H1 (cell line): Measurements from ENCODE around the gene ARID4A.

Experiments used
- ATF3 ChIP-seq: IDR thresholded peaks from 2 replicates; pipeline ENCODE4 v1.6.1; 2011; ENCODE audit warnings: low read depth, mild to moderate bottlenecking, low read length; ENCODE audit not compliant: insufficient read depth
- CTCF ChIP-seq, 3 experiments: IDR thresholded peaks; 1 replicate in 2 of 3; 2 replicates in 1 of 3; pipeline versions ENCODE4 v1.5.1 to v1.6.1; 2011; ENCODE audit warnings: low read length in 3 of 3, mild to moderate bottlenecking in 3 of 3, inconsistent platforms in 2 of 3, low read depth in 1 of 3, moderate library complexity in 1 of 3; ENCODE audit not compliant: insufficient read depth in 1 of 3; ENCODE audit errors: control extremely low read depth in 1 of 3
- EP300 ChIP-seq, 2 experiments: IDR thresholded peaks; 1 replicate in 1 of 2; 2 replicates in 1 of 2; pipeline ENCODE4 v1.6.1; 2011 to 2012; ENCODE audit warnings: low read depth in 2 of 2, low read length in 2 of 2, mild to moderate bottlenecking in 2 of 2, borderline replicate concordance in 1 of 2, inconsistent platforms in 1 of 2, moderate library complexity in 1 of 2
- EZH2 ChIP-seq: fragments of 200-600 bp; sonication (generic); IDR thresholded peaks from 2 replicates; pipeline ENCODE4 v1.7.1; 2012; ENCODE audit warnings: low read depth, mild to moderate bottlenecking, moderate library complexity, low read length, inconsistent platforms; ENCODE audit not compliant: severe bottlenecking
- GABPA ChIP-seq: IDR thresholded peaks from 2 replicates; pipeline ENCODE4 v1.6.1; 2011; ENCODE audit warnings: mild to moderate bottlenecking, low read length, moderate library complexity, borderline replicate concordance; ENCODE audit not compliant: insufficient read depth
- JUND ChIP-seq: IDR thresholded peaks from 2 replicates; pipeline ENCODE4 v1.6.1; 2011; ENCODE audit warnings: mild to moderate bottlenecking, improper control_type of control experiment, low read length
- NRF1 ChIP-seq: IDR thresholded peaks from 2 replicates; pipeline ENCODE4 v1.6.1; 2011; ENCODE audit warnings: mild to moderate bottlenecking, low read depth, low read length, improper control_type of control experiment
- POLR2A ChIP-seq, 2 experiments: IDR thresholded peaks; 1 replicate in 1 of 2; 2 replicates in 1 of 2; pipeline ENCODE4 v1.6.1; 2011; ENCODE audit warnings: low read depth in 2 of 2, low read length in 2 of 2, mild to moderate bottlenecking in 2 of 2; ENCODE audit errors: control extremely low read depth in 1 of 2
- RAD21 ChIP-seq, 2 experiments: IDR thresholded peaks in 1 of 2; conservative IDR thresholded peaks in 1 of 2; 2 replicates each; pipeline ENCODE4 v1.6.1; 2011; ENCODE audit warnings: low read depth in 2 of 2, low read length in 2 of 2, improper control_type of control experiment in 1 of 2, inconsistent platforms in 1 of 2, mild to moderate bottlenecking in 1 of 2, moderate library complexity in 1 of 2
- RBBP5 ChIP-seq: IDR thresholded peaks from 2 replicates; pipeline ENCODE4 v1.7.1; 2012; ENCODE audit warnings: low read depth, mild to moderate bottlenecking, inconsistent platforms, low read length, moderate library complexity, borderline replicate concordance
- SAP30 ChIP-seq: fragments of 300-600 bp; sonication (generic); IDR thresholded peaks from 2 replicates; pipeline ENCODE4 v1.7.1; 2012; ENCODE audit warnings: low read length, moderate library complexity, mild to moderate bottlenecking, inconsistent platforms; ENCODE audit not compliant: insufficient read depth, insufficient replicate concordance
- SIN3A ChIP-seq, 2 experiments: IDR thresholded peaks in 1 of 2; conservative IDR thresholded peaks in 1 of 2; 2 replicates each; pipeline ENCODE4 v1.6.1; 2011 to 2012; ENCODE audit warnings: low read length in 2 of 2, improper control_type of control experiment in 1 of 2, low read depth in 1 of 2, mild to moderate bottlenecking in 1 of 2
- SP2 ChIP-seq: IDR thresholded peaks from 2 replicates; pipeline ENCODE4 v1.6.1; 2012; ENCODE audit warnings: mild to moderate bottlenecking, low read length, inconsistent platforms
- YY1 ChIP-seq: IDR thresholded peaks from 2 replicates; pipeline ENCODE4 v1.6.1; 2011; ENCODE audit warnings: low read depth, mild to moderate bottlenecking, low read length

GRCh38 chr14:58327019-58327418, 28.7 kb downstream of the ARID4A start:
- TF ChIP-seq POLR2A (IDR thresholded peaks at IDR 0.05; ENCODE audit: control extremely low read depth in 1 of 2, low read depth in 2 of 2, low read length in 2 of 2) (no peak), SP2 (no peak), NRF1 (no peak), EP300 (IDR thresholded peaks at IDR 0.05; ENCODE audit: borderline replicate concordance in 1 of 2, low read depth in 2 of 2, low read length in 2 of 2) (no peak), EZH2 (no peak), GABPA (no peak), RBBP5 (no peak), CTCF (IDR thresholded peaks at IDR 0.05; ENCODE audit: control extremely low read depth in 1 of 3, insufficient read depth in 1 of 3, low read depth in 1 of 3, low read length in 3 of 3) (no peak), SAP30 (no peak), ATF3 (no peak), JUND (no peak), RAD21 (IDR thresholded peaks at IDR 0.05 in 1 of 2, conservative IDR thresholded peaks at IDR 0.05 in 1 of 2; ENCODE audit: low read depth in 2 of 2, low read length in 2 of 2) (no peak), YY1 (no peak), SIN3A (conservative IDR thresholded peaks at IDR 0.05 in 1 of 2, IDR thresholded peaks at IDR 0.05 in 1 of 2; ENCODE audit: low read depth in 1 of 2, low read length in 2 of 2) (no peak)
